CD4-positive, alpha-beta memory T cell (primary cell): ENCODE results near the gene GOLGA8B. TPM values are rescaled to one million over a fixed set of nuclear protein-coding genes. Genes with fewer than 3 reads are reported as not detected.
"Not testable (repeated sequence)": the region's sequence is repeated elsewhere in the genome, so short reads cannot be mapped to it uniquely, and the experiment has no call there.

Experiments used
- CTCF ChIA-PET: fragments of 350-600 bp; sonication (Branson Sonifier 250); formaldehyde crosslinking; loops from one replicate; lab custom pipeline; 2021; ENCODE audit warnings: inconsistent platforms; ENCODE audit not compliant: partially characterized antibody; lab: Charles Lee
- POLR2A ChIA-PET: fragments of 350-600 bp; sonication (Branson Sonifier 250); formaldehyde crosslinking; loops from one replicate; lab custom pipeline; 2021; ENCODE audit not compliant: partially characterized antibody; lab: Charles Lee
- DNase-seq, 5 donors: peaks; one replicate each; pipeline versions ENCODE4 v3.0.0 to v3.0.0-alpha.2; 2020 to 2022; ENCODE audit warnings: mixed read lengths in 1 of 5
- H3K27ac ChIP-seq: one replicate; pipeline ENCODE4 v1.7.0; 2013; ENCODE audit warnings: low read depth, low read length
- H3K27me3 ChIP-seq: 2 replicates; pipeline ENCODE4 v1.7.0; 2013; ENCODE audit warnings: mild to moderate bottlenecking, low read length, moderate library complexity; ENCODE audit not compliant: insufficient read depth
- H3K36me3 ChIP-seq: 2 replicates; pipeline ENCODE4 v1.7.0; 2013; ENCODE audit warnings: mild to moderate bottlenecking, low read length, moderate library complexity; ENCODE audit not compliant: insufficient read depth
- H3K4me1 ChIP-seq: 2 replicates; pipeline ENCODE4 v1.7.0; 2013; ENCODE audit warnings: mild to moderate bottlenecking, low read length, moderate library complexity; ENCODE audit not compliant: insufficient read depth
- H3K4me3 ChIP-seq, 2 donors: one replicate each; pipeline ENCODE4 v1.7.0; 2013; ENCODE audit warnings: low read length in 2 of 2, mild to moderate bottlenecking in 1 of 2
- H3K9me3 ChIP-seq, 2 donors: one replicate each; pipeline ENCODE4 v1.7.0; 2013; ENCODE audit warnings: low read length in 2 of 2, control low read depth in 1 of 2; ENCODE audit not compliant: control insufficient read depth in 1 of 2
- H3K27ac Mint-ChIP-seq, 7 donors: one replicate each; pipeline ENCODE4 v1.8.0; 2020 to 2021; ENCODE audit warnings: mixed read lengths in 7 of 7, mild to moderate bottlenecking in 6 of 7, inconsistent platforms in 3 of 7, moderate library complexity in 3 of 7
- H3K27me3 Mint-ChIP-seq, 2 donors: one replicate each; pipeline ENCODE4 v1.8.0; 2020 to 2021; ENCODE audit warnings: mixed read lengths in 2 of 2
- H3K36me3 Mint-ChIP-seq, 2 donors: one replicate each; pipeline ENCODE4 v1.8.0; 2020 to 2021; ENCODE audit warnings: mixed read lengths in 2 of 2, inconsistent platforms in 1 of 2, mild to moderate bottlenecking in 1 of 2
- H3K4me1 Mint-ChIP-seq, 4 donors: one replicate each; pipeline ENCODE4 v1.8.0; 2020 to 2021; ENCODE audit warnings: mixed read lengths in 4 of 4, mild to moderate bottlenecking in 1 of 4
- H3K4me3 Mint-ChIP-seq, 8 donors: one replicate each; pipeline ENCODE4 v1.8.0; 2020 to 2021; ENCODE audit warnings: mixed read lengths in 8 of 8, mild to moderate bottlenecking in 7 of 8, moderate library complexity in 6 of 8, inconsistent platforms in 3 of 8
- H3K9me3 Mint-ChIP-seq, 8 donors: one replicate each; pipeline ENCODE4 v1.8.0; 2020 to 2021; ENCODE audit warnings: mixed read lengths in 8 of 8, mild to moderate bottlenecking in 5 of 8, inconsistent platforms in 3 of 8, moderate library complexity in 1 of 8
- intact Hi-C: fragments of 100-400 bp; cut with micrococcal nuclease; formaldehyde crosslinking; loops from one replicate; pipeline ENCODE4 v1.15.1; 2023
- polyA plus RNA-seq, 2 donors: library from polyadenylated mRNA; unstranded; fragments of 300-500 nt; fragmentation: Illumina TruSeq; gene quantifications; one replicate each; pipeline ENCODE4 v1.2.3, GENCODE V29; 2021
- total RNA-seq, 2 experiments: library from RNA; stranded (reverse); gene quantifications; one replicate each; pipeline ENCODE4 v1.2.3, GENCODE V29; 2021

The GOLGA8B gene
- total and polyA plus RNA-seq, 4 experiments from 2014 or later: 4.8 to 340 (median 169) TPM

- H3K9me3 Mint-ChIP-seq, H3K4me3 ChIP-seq, H3K36me3 Mint-ChIP-seq, CTCF ChIA-PET, H3K9me3 ChIP-seq, H3K27me3 Mint-ChIP-seq, H3K27ac ChIP-seq, H3K27me3 ChIP-seq, H3K4me1 ChIP-seq, H3K4me3 Mint-ChIP-seq, H3K27ac Mint-ChIP-seq, H3K36me3 ChIP-seq, DNase-seq, POLR2A ChIA-PET, intact Hi-C loops: not testable (repeated sequence)
- peaks cover 25 to 65% (median 39%) of the 10 kb centered on the region in 4 donors for H3K4me1 Mint-ChIP-seq
These were observed 8.4 kb downstream of the GOLGA8B start for GRCh38 chr15:34575035-34575434.

- H3K4me3 Mint-ChIP-seq, H3K27me3 Mint-ChIP-seq, H3K9me3 Mint-ChIP-seq, intact Hi-C loops, H3K36me3 Mint-ChIP-seq, CTCF ChIA-PET, POLR2A ChIA-PET, H3K27ac Mint-ChIP-seq, H3K9me3 ChIP-seq, H3K27ac ChIP-seq, H3K4me3 ChIP-seq, DNase-seq, H3K4me1 ChIP-seq, H3K36me3 ChIP-seq, H3K27me3 ChIP-seq: not testable (repeated sequence)
- peaks cover 8 to 44% (median 23%) of the 10 kb centered on the region in 4 donors for H3K4me1 Mint-ChIP-seq
These were observed 10.5 kb downstream of the GOLGA8B start for GRCh38 chr15:34572921-34573320.

GRCh38 chr15:34572019-34572641, 11.3 kb downstream of the GOLGA8B start:
- POLR2A ChIA-PET, H3K4me3 Mint-ChIP-seq, intact Hi-C loops: not testable (repeated sequence)

GRCh38 chr15:34569670-34570396, 13.6 kb downstream of the GOLGA8B start:
- H3K9me3 ChIP-seq, POLR2A ChIA-PET, CTCF ChIA-PET, intact Hi-C loops, H3K36me3 ChIP-seq, H3K4me3 ChIP-seq, H3K27me3 ChIP-seq, H3K9me3 Mint-ChIP-seq, H3K27ac ChIP-seq, H3K27me3 Mint-ChIP-seq, H3K36me3 Mint-ChIP-seq, H3K27ac Mint-ChIP-seq, DNase-seq, H3K4me1 ChIP-seq, H3K4me3 Mint-ChIP-seq: not testable (repeated sequence)
- H3K4me1 Mint-ChIP-seq: peaks cover 2 to 30% (median 8%) of the 10 kb centered on the region in 4 donors

More at GRCh38 chr15:34572019-34572641, 11.3 kb downstream of the GOLGA8B start:
- H3K27ac ChIP-seq, H3K4me3 ChIP-seq, H3K27ac Mint-ChIP-seq, H3K9me3 Mint-ChIP-seq, H3K9me3 ChIP-seq, CTCF ChIA-PET, H3K36me3 Mint-ChIP-seq, H3K27me3 Mint-ChIP-seq, H3K36me3 ChIP-seq, H3K27me3 ChIP-seq, H3K4me1 ChIP-seq, DNase-seq: not testable (repeated sequence)
- peaks cover 6 to 44% (median 17%) of the 10 kb centered on the region in 4 donors for H3K4me1 Mint-ChIP-seq

- H3K9me3 Mint-ChIP-seq, DNase-seq, H3K36me3 ChIP-seq, CTCF ChIA-PET, intact Hi-C loops, H3K27me3 Mint-ChIP-seq, H3K27me3 ChIP-seq, H3K27ac ChIP-seq, POLR2A ChIA-PET, H3K9me3 ChIP-seq, H3K4me3 ChIP-seq, H3K4me1 ChIP-seq, H3K4me3 Mint-ChIP-seq, H3K36me3 Mint-ChIP-seq, H3K27ac Mint-ChIP-seq: not testable (repeated sequence)
- H3K4me1 Mint-ChIP-seq: peaks cover 3 to 17% (median 5%) of the 10 kb centered on the region in 4 donors
These were observed 16.3 kb downstream of the GOLGA8B start for GRCh38 chr15:34567174-34567573.

- H3K4me1 ChIP-seq, CTCF ChIA-PET, DNase-seq, H3K36me3 Mint-ChIP-seq, H3K36me3 ChIP-seq, H3K9me3 ChIP-seq, H3K27ac ChIP-seq, H3K27ac Mint-ChIP-seq, H3K27me3 Mint-ChIP-seq, intact Hi-C loops, H3K4me3 ChIP-seq, H3K9me3 Mint-ChIP-seq, H3K27me3 ChIP-seq, POLR2A ChIA-PET, H3K4me3 Mint-ChIP-seq: not testable (repeated sequence)
- peaks cover 0 to 13% (median 3%) of the 10 kb centered on the region in 4 donors for H3K4me1 Mint-ChIP-seq
These were observed 18.7 kb downstream of the GOLGA8B start for GRCh38 chr15:34564711-34565110.

GRCh38 chr15:34560814-34561213, 22.6 kb downstream of the GOLGA8B start:
- H3K27ac Mint-ChIP-seq, H3K9me3 ChIP-seq, H3K36me3 ChIP-seq, intact Hi-C loops, CTCF ChIA-PET, H3K4me1 ChIP-seq, H3K4me3 ChIP-seq, H3K4me1 Mint-ChIP-seq, H3K4me3 Mint-ChIP-seq, H3K27me3 Mint-ChIP-seq, DNase-seq, H3K9me3 Mint-ChIP-seq, POLR2A ChIA-PET, H3K27me3 ChIP-seq, H3K27ac ChIP-seq, H3K36me3 Mint-ChIP-seq: not testable (repeated sequence)
